Ovary (tissue), 9 donors: ENCODE results near the gene ITPKC. TPM values are rescaled to one million over a fixed set of nuclear protein-coding genes. Genes with fewer than 3 reads are reported as not detected.

ENCODE experiments used
- DNase-seq, 5 donors: peaks; one replicate each; pipeline ENCODE4 v3.0.0-alpha.2; 2019 to 2020
- H3K27ac ChIP-seq, 2 donors: fragments of 200-600 bp; one replicate each; pipeline versions ENCODE4 v1.5.1 to v1.8.0; 2019 to 2022
- H3K27me3 ChIP-seq: fragments of 200-600 bp; one replicate; pipeline ENCODE4 v1.8.0; 2022
- H3K36me3 ChIP-seq: fragments of 200-600 bp; sonication (generic); one replicate; pipeline ENCODE4 v1.5.1; 2019
- H3K4me1 ChIP-seq: one replicate; pipeline ENCODE4 v1.8.1; 2013; ENCODE audit warnings: mild to moderate bottlenecking, moderate library complexity; ENCODE audit not compliant: insufficient read depth
- H3K4me3 ChIP-seq: fragments of 200-600 bp; sonication (generic); one replicate; pipeline ENCODE4 v1.5.1; 2017
- H3K9me3 ChIP-seq, 2 donors: fragments of 200-600 bp in 1 of 2; sonication (generic) in 1 of 2; one replicate each; pipeline versions ENCODE4 v1.5.1 to v1.8.1; 2013 to 2019; ENCODE audit warnings: mild to moderate bottlenecking in 1 of 2, moderate library complexity in 1 of 2
- EP300 ChIP-seq: sonication (generic); formaldehyde crosslinking; IDR thresholded peaks from one replicate; pipeline ENCODE4 v1.6.1; 2017; ENCODE audit warnings: antibody characterized with exemption
- POLR2A ChIP-seq: fragments of 450-650 bp; IDR thresholded peaks from one replicate; pipeline ENCODE4 v1.6.1; 2017; ENCODE audit warnings: antibody characterized with exemption, mild to moderate bottlenecking, moderate library complexity
- WGBS, 3 donors: extraction: QIAGEN DNeasy Blood & Tissue Kit in 1 of 3; methylation state at CpG; one replicate each; pipeline versions ENCODE4 v1.1.5 to v1.1.7; 2013 to 2017; 5-methylcytosine and 5-hydroxymethylcytosine counted together
- intact Hi-C, 4 donors: fragments of 100-400 bp; cut with DNase I; formaldehyde crosslinking; loops; one replicate each; pipeline versions ENCODE4 v1.11.0 to v1.15.1; 2022 to 2023
- polyA plus RNA-seq, 2 donors: library from polyadenylated mRNA; stranded (reverse); fragments of 200-250 nt in 1 of 2; fragments of 350-450 nt in 1 of 2; fragmentation: Illumina TruSeq in 1 of 2; extraction: RNeasy Lipid Tissue Mini Kit (QIAGEN cat#74804) in 1 of 2; gene quantifications; one replicate each; pipeline ENCODE4 v1.2.3, GENCODE V29; 2013 to 2014
- total RNA-seq, 7 donors: library from RNA; depleted of rRNA in 2 of 7; stranded (reverse); fragments of >200 nt in 2 of 7; fragmentation: NEBNext Ultra II Directional in 3 of 7; extraction: Animal tissue kit (Norgen Biotek cat#: 25700) in 3 of 7; gene quantifications; one replicate each; pipeline versions ENCODE4 v1.1.0 to v1.2.4, GENCODE V29; 2016 to 2023
- TF ChIP-seq, protein P1 (sequence below), 3 donors: fragments of 450-650 bp in 2 of 3; fragments of 200-600 bp in 1 of 3; IDR thresholded peaks; one replicate each; pipeline versions ENCODE4 v1.5.1 to v1.8.0; 2016 to 2022; ENCODE audit warnings: antibody characterized with exemption in 3 of 3, mild to moderate bottlenecking in 1 of 3
- donor health status: DM: no; HTN: no; CAD: no; lungs with moderate emphysema.
- donor health status: DM: no; HTN: no; CAD: no.
- donor health status: Bipolar disorder and iron deficiency.
- donor health status: DM: yes; HTN: yes; CAD: no.
- donor health status: DM: no; HTN: no; CAD: no.
- donor health status: DM: yes; HTN: yes; CAD: no.

ITPKC gene
- total and polyA plus RNA-seq, 9 donors, result 6.5 to 117 (median 19.1) TPM

DNA sequence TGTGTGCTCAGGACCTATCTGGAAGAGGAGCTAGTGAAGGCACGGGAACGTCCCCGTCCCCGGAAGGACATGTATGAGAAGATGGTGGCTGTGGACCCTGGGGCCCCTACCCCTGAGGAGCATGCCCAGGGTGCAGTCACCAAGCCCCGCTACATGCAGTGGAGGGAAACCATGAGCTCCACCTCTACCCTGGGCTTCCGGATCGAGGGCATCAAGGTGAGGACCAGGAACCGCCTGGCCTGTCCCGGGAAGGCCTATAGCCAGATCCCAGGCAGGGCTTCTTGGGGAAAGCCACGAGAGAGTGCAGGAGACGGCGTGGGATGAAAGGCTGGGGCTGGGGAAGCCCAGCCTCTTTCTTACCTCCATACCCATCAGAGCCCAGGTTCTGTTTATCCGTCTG lies 16.2 kb downstream of the ITPKC start:
- intact Hi-C loops, result no loop called here
- Histone ChIP-seq H3K4me1 (no peaks in the 10 kb centered on the region), H3K27me3 (no peaks in the 10 kb centered on the region), H3K27ac (no peak overlapping the region), H3K36me3 (no peaks in the 10 kb centered on the region), H3K9me3 (no peaks in the 10 kb centered on the region), H3K4me3 (no peak overlapping the region)
- no peak for DNase-seq
- no peak for TF ChIP-seq POLR2A
- TF ChIP-seq, protein P1, sequence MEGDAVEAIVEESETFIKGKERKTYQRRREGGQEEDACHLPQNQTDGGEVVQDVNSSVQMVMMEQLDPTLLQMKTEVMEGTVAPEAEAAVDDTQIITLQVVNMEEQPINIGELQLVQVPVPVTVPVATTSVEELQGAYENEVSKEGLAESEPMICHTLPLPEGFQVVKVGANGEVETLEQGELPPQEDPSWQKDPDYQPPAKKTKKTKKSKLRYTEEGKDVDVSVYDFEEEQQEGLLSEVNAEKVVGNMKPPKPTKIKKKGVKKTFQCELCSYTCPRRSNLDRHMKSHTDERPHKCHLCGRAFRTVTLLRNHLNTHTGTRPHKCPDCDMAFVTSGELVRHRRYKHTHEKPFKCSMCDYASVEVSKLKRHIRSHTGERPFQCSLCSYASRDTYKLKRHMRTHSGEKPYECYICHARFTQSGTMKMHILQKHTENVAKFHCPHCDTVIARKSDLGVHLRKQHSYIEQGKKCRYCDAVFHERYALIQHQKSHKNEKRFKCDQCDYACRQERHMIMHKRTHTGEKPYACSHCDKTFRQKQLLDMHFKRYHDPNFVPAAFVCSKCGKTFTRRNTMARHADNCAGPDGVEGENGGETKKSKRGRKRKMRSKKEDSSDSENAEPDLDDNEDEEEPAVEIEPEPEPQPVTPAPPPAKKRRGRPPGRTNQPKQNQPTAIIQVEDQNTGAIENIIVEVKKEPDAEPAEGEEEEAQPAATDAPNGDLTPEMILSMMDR (IDR thresholded peaks at IDR 0.05), result no peak
- no peak for TF ChIP-seq EP300
- 92% methylated on average over 13 of the region's 13 CpGs for WGBS, 3 donors

DNA sequence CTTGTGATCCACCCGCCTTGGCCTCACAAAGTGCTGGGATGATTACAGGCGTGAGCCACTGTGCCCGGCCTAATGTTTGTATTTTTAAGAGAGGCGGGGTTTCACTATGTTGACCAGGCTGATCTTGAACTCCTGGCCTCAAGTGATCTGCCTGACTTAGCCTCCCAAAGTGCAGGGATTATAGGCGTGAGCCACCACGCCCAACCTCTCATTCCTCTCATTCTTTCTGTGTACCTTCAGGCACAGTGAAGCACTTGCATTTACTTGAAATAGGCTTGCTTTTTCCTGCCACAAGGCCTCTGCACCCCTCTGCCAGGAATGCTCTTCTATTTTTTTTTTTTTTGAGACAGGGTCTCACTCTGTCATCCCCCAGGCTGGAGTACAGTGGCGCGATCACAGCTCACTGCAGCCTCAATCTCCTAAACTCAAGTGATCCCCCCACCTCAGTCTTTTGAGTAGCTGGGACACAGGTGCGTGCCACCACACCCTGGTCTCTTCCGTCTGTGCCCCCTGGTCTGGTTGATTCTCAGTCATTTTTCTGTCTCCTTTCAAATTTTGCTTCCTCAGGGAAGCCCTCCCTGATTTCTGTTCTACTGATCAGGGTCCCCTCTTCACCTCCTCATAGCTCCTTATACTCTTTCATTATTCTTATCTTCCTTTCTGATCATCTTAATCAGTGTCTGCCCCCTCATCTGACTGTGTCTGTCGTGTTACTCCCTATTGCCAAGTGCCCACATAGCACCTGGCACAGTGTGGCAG lies 18.3 kb downstream of the ITPKC start:
- TF ChIP-seq POLR2A (no peak), EP300 (no peak)
- TF ChIP-seq, protein P1 (IDR thresholded peaks at IDR 0.05), result no peak
- Histone ChIP-seq H3K4me3 (no peak overlapping the region), H3K36me3 (no peaks in the 10 kb centered on the region), H3K9me3 (no peaks in the 10 kb centered on the region), H3K27ac (no peak overlapping the region), H3K4me1 (peaks cover 2% of the 10 kb centered on the region), H3K27me3 (no peaks in the 10 kb centered on the region)
- no peak for DNase-seq
- 87 to 90% (median 89%) methylated on average over 11 of the region's 11 CpGs for WGBS, 3 donors
- intact Hi-C loops, result no loop called here

DNA sequence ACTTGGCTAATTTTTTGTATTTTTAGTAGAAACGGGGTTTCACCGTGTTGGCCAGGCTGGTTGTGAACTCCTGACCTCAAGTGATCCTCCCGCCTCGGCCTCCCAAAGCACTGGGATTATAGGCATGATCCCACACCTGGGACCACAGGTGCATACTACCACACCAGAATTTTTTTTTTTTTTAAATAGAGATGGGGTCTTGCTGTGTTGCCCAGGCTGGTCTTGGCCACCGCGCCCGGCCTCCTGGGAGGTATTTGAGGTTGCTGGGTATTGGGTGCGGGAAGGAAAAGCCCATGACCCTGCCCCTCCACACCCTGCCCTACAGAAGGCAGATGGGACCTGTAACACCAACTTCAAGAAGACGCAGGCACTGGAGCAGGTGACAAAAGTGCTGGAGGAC lies 19.7 kb downstream of the ITPKC start:
- intact Hi-C loops, result no loop called here
- H3K4me3 ChIP-seq, result no peak overlapping the region
- peaks cover 4% of the 10 kb centered on the region for H3K4me1 ChIP-seq
- no peak overlapping the region for H3K27ac ChIP-seq
- H3K36me3 ChIP-seq, result no peaks in the 10 kb centered on the region
- H3K27me3 ChIP-seq, result no peaks in the 10 kb centered on the region
- DNase-seq, result no peak
- 86 to 92% (median 86%) methylated on average over 9 of the region's 9 CpGs for WGBS, 3 donors
- no peaks in the 10 kb centered on the region for H3K9me3 ChIP-seq
- TF ChIP-seq EP300 (no peak), POLR2A (no peak)
- TF ChIP-seq, protein P1 (IDR thresholded peaks at IDR 0.05), result no peak

DNA sequence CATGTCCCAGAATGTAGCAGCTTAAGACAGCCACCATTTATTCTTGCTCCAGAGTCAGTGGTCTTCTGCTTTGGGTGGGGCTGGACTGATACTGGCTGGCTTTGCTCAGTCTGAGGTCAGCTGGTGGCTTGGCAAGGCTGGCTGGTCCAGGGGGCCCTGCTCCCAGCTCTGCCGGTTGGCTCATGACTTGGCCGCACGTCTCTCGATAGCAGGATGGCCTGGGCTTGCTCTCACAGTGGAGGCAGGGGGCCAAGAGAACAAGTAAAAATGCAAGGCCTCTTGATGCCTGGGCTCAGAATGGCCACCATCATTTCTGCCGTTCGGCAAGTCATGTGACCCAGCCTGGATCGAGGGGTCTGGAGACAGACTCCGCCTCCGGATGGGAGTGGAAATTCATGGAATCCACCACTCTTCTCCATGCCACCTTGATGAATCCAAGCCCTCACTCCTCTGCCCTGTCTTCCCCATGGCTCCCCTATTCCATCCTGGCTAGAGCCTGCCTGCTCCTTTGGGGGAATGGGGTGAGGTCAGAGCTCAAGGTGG lies 20.3 kb downstream of the ITPKC start:
- no peak overlapping the region for H3K4me3 ChIP-seq
- no peak overlapping the region for H3K27ac ChIP-seq
- no peaks in the 10 kb centered on the region for H3K36me3 ChIP-seq
- WGBS, 3 donors, result 76 to 83% (median 78%) methylated on average over 9 of the region's 9 CpGs
- H3K27me3 ChIP-seq, result no peaks in the 10 kb centered on the region
- no peaks in the 10 kb centered on the region for H3K9me3 ChIP-seq
- H3K4me1 ChIP-seq, result peaks cover 4% of the 10 kb centered on the region
- DNase-seq, result no peak
- intact Hi-C loops, result no loop called here
- no peak for TF ChIP-seq POLR2A
- TF ChIP-seq, protein P1 (IDR thresholded peaks at IDR 0.05), result no peak
- TF ChIP-seq EP300, result no peak
